C1 segment of cervical spinal cord (tissue), 14 donors: ENCODE data around the gene UBE2D3.
A peak's percentile ranks its signal among the peaks of the same experiment; 100 is the strongest.
"Not testable (repeated sequence)": the region's sequence is repeated elsewhere in the genome, so short reads cannot be mapped to it uniquely, and the experiment has no call there.

Experiments used
- DNase-seq, 14 donors: peaks; one replicate each; lab custom pipeline; 2025; lab: John Stamatoyannopoulos, UW

The UBE2D3 gene

DNA sequence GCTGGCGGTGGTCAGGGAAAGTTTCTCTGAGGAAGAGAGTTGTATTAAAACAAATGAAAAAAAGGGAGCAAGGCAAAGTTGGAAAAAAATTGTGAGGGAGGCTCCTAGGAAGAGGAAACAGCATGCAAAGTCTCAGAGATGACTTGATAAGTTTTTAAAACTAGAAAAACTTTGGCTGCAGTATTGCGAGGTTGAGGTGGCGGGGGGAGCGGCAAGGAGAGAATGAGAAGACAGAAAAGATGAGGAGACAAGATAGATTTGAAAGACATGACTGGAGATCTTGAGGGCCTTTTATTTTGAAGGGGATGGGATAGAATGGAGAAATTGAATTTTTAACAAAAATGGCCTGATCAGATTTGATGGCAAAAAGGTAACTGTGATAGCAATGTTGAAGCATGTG lies 4.8 kb upstream of the UBE2D3 start:
- DNase-seq = no peak

- DNase-seq = no peak
Measured at GRCh38 chr4:102829803-102830202, 2.5 kb upstream of the UBE2D3 start.

DNA sequence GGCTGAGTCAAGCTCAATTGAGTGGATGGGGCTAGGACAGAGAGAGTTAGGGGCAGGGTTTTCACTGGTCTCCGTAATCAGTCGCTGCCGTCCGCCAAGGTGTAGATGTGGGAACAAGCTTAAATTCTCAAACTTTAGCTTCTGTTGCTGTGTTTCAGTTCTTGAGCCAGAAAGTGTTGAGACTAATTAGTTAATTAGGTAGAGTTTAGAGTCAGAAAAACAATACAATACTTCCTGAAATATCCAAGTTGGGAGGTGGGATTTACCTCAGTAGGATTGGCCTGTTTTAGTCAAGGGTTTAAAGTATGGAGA lies 1.1 kb upstream of the UBE2D3 start:
- DNase-seq = no peak

GRCh38 chr4:102827674-102828496 lies 534 bp upstream of the UBE2D3 start:
- peak; percentile 90 to 99 (median 98) for DNase-seq

DNA sequence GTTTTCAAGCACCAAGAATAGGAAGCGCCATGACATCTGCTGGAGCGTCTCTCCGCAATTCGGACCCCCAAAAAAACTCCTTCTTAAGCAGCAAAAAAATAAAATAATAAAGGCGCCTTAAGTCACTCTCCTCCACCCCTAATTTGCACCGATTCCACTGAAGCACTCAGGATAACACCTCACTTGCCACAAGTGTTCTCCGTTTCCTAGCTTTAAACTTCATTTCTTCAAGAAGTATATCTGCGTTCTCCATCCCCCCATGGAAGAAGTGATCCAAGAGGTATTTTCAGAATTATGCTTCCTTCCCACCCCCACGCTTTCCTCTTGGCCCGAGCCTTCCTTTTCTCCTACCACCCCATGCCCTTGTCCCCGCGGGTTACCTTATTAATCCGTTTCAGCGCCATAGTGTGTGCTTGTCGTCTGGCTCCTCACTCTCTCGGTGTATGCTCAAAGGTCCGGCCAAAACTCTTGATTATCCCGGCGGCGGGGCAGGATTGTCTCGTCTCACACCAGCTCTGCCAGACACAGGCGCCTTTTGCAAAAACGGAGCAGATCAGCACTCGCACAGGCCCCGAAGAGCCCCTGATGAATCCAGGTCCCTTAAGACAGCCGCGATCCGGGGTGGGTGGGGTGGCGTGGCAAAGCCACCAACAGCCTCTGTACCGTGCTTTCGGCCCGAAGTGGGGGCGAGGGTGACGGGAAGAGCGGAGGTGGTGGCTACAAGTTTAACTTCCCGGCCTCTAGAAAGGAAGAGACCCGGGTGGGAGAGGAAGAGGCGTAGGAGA lies 1.1 kb downstream of the UBE2D3 start:
- DNase-seq = peak in 1 of 14 donors; percentile 64

DNA sequence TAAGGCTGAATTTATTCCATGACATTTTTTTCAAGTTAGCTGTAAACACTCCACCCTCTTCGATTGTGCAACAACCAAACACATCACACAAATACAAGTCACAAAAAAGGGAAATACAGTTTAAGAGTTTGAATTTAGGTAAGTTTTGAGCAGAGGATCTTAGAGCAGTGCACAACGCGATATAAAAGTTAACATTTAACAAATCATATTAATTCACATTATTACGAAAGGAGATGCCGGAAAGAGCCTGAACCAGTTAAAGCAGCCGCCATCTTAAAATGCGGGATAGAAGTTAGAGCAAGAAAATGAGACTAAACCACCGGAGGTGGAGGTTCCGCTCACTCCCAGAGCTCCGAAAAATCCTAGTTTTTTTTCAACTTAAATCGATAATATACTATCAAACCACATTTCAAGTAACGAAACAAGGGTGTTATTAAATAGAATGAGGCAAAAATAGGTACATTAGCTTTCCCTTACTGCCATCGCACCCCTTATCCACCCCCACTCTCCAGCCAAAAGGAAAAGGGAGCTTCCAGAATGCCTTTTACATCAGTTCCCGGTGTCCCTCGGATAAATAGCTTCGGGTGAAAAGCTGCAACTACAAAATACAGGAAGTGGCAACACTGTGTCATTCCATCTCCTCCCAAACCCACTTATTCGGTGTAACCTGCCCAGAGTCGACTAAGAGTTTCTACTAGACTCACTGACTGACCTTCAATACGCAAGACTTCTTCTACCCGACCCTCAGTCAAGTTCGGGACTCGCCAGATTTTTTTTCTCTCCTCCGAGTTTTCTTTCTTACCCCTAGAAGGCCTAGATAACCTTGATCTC lies 1.9 kb downstream of the UBE2D3 start:
- DNase-seq = peak in 11 of 14 donors; percentile 17 to 57 (median 37)

DNA sequence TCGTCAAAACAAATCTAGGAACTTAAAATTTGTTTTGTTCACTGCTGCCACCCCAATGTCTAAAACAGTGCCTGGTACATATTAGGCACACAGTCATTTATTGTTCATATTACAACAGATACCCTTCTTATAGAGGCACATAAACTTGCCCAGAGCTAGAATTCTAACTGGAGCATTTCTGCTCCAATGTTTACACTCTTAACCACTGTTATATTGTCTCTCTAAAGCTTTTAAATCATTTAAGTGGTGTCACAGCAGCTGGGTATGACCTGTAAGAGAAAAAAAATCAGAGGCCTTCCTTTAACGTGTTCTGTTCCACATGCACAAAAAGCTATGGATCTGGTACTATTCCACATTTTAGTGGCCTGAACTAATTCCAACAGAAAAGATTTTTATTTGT lies 3.0 kb downstream of the UBE2D3 start:
- no peak for DNase-seq

GRCh38 chr4:102823897-102824296 lies 3.5 kb downstream of the UBE2D3 start:
- DNase-seq = no peak

DNA sequence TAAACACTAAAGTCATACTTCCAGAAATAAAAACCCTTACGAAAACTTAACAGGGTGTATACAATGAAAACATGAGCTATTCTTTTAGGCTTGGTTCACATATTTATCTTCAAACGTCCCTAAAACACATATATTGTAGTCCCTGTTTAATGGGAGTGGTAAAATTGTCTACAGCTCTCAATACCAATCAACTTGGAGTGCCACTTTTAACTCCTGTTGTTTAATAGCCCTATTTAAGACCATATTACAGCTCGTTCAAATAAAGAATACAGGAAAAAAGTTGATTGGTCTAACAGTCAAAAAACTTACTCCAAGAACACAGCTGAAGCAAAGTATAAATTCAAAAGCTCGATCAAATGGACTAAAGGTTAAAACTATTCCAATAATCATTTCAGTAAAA lies 3.9 kb downstream of the UBE2D3 start:
- DNase-seq = no peak

- DNase-seq = no peak
Measured at GRCh38 chr4:102819588-102820365, 7.6 kb downstream of the UBE2D3 start.

DNA sequence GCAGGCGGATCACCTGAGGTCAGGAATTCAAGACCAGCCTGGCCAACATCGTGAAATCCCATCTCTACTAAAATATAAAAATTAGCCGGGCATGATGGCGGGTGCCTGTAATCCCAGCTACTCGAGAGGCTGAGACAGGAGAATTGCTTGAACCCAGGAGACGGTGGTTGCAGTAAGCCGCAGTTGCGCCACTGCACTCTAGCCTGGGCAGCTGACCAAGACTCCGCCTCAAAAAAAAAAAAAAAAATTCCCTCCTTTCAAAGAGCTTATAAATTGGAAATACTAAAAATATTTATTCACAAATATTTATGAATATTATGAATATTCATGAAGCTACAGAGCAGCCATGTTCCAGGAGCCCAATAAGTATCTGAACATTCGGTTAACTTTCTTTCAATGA lies 8.3 kb downstream of the UBE2D3 start:
- not testable (repeated sequence) for DNase-seq

GRCh38 chr4:102817613-102818268 lies 9.6 kb downstream of the UBE2D3 start:
- DNase-seq = no peak

DNA sequence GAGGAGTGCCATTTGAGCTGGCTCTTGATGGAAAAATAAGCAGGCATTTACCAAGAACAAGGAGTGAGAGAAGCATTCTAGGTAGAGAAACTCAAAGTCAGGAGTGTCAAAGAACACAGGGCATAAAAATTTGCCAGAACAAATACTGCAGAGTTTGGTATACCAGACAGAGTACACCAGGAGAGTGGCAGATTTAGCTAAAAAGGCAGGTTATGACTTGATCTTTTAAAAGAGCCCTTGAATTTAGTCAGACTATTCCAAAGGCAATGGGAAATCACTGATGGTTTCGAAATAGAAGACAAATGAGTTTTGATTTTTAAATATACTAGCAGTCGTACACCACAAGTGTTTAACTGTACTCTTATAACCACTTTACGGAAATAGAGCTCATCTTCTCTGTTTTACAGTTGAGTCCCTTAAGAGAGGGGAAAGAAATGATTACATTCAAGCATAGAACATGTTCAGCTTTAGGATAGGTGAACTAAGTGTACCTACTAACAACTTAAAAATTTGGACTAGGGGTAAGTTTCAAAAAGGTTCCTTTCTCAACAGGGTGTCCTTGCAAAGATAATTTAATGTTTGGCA lies 10.2 kb downstream of the UBE2D3 start:
- no peak for DNase-seq

DNA sequence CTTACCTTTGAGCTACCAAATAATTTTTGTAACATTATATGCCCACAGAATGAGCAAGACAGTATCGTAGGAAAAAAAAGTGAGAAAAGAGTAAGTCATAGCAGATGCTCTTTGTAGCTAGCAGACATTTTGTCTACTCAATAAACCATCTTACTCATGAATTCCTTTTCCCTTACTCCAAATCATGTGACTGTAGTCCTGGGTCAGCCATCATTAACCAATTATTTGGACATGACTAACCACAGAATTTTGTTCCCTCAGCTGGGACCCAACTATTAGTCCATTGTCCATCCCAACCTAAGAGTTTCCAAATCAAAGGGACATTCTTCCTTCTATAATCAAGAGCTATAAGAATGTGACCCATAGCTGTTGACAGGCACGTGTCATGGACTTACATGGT lies 11.4 kb downstream of the UBE2D3 start:
- DNase-seq = no peak

GRCh38 chr4:102809691-102810090 lies 17.7 kb downstream of the UBE2D3 start:
- DNase-seq = no peak

DNA sequence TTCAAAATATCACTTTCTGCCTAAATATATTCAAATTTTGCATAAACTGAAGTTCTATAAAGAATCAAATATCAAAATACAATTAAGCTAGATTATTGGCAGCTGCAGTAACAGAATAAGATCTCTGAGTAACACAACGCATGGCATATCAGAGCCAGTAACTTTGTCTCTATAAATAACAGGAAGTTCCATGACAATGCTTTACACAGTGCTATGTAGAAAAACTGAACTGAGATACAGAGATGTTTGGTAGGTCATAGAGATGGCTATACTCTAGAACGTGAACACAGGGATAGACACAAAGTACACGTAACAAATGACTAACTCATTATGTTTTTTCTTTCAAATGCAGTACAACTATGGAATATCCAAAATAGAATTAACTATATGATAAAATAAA lies 18.2 kb downstream of the UBE2D3 start:
- no peak for DNase-seq

DNA sequence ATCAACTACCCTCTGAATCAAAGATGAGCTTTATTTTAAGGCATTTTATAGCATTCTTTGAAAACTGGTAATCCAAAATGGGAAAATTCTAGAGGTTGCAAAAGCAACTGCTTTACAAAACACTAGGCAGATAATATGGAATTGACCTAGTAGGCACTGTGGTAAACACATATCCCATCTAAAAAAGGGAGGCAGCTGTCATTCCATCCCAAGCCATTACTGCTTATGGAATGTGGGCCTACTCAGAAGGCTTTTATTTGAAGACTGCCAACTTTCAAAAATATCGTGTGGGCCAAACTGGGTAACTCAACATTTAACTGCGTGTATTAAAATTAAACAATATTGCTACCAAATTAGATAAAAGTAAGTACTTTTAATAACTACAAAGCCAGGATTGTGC lies 19.3 kb downstream of the UBE2D3 start:
- no peak for DNase-seq

DNA sequence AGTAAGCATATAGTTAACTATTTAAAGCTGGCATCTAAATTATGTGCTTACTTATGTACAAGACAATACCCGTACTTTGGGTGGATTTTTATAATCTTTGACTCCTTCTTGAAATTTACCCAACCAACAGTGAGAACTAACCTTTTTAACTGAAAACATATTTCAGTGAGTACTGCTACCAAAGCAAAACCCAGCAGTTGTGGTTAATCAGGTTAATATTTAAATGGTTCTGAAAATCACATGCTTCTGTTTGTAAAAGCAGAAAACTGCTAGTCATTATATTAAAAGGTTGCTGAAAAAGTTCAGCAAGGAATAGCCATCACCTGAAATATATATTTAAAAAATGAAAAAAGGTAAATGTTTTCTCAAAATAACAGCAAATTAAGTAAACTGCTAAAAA lies 20.0 kb downstream of the UBE2D3 start:
- no peak for DNase-seq

- DNase-seq = no peak
Measured at GRCh38 chr4:102799816-102800215, 27.5 kb downstream of the UBE2D3 start.

GRCh38 chr4:102794999-102795398 lies 32.4 kb downstream of the UBE2D3 start:
- DNase-seq = no peak
